ENCODE data around the gene CGB2.

GRCh38 chr19:49017041-49017665 is 14.5 kb upstream of the CGB2 start, which contains the start of gene LHB:
- TF ChIP-seq SFPQ (IDR thresholded peaks at IDR 0.05; ENCODE audit: low read depth, low read length): no peak
- no peak for TF ChIP-seq CTCF (IDR thresholded peaks at IDR 0.05 in 2 of 3, conservative IDR thresholded peaks at IDR 0.05 in 1 of 3; ENCODE audit: insufficient read depth in 2 of 3, low read depth in 1 of 3, low read length in 3 of 3)
- no peak for TF ChIP-seq SAP30 (IDR thresholded peaks at IDR 0.05; ENCODE audit: borderline replicate concordance, insufficient read depth, low read depth, low read length, poor library complexity, severe bottlenecking)
- no peak for TF ChIP-seq NFIC (IDR thresholded peaks at IDR 0.05)
- TF ChIP-seq TARDBP (IDR thresholded peaks at IDR 0.05): no peak
- TF ChIP-seq GATA2 (CRISPR knock-in tag; IDR thresholded peaks at IDR 0.05): no peak

All from K562 (cell line).